H1 (cell line): Measurements from ENCODE around the gene FRMD7. TPM values are rescaled to one million over a fixed set of nuclear protein-coding genes. Genes with fewer than 3 reads are reported as not detected.
A peak's percentile ranks its signal among the peaks of the same experiment; 100 is the strongest.

ENCODE experiments used
- CTCF ChIA-PET: fragments of 300-600 bp; sonication (Branson Sonifier 250); formaldehyde crosslinking; loops from one replicate; lab custom pipeline; 2021; ENCODE audit not compliant: partially characterized antibody; lab: Charles Lee
- POLR2A ChIA-PET: fragments of 300-600 bp; sonication (Branson Sonifier 250); formaldehyde crosslinking; loops from one replicate; lab custom pipeline; 2021; ENCODE audit warnings: inconsistent platforms; ENCODE audit not compliant: partially characterized antibody; lab: Charles Lee
- DNase-seq, 2 experiments: peaks; one replicate each; pipeline versions ENCODE4 v3.0.0 to v3.0.0-alpha.2; 2010 to 2022; ENCODE audit warnings: low spot score in 2 of 2, low read depth in 1 of 2, mixed read lengths in 1 of 2
- FAIRE-seq: peaks from 2 replicates; lab custom pipeline; 2011; peaks lifted over from hg19 to GRCh38; lab: Jason Lieb, UNC
- H2AFZ ChIP-seq: 2 replicates; pipeline ENCODE4 v1.8.1; 2012; ENCODE audit warnings: low read length, inconsistent platforms
- H2AK5ac ChIP-seq: 2 replicates; pipeline ENCODE4 v1.6.1; 2013; ENCODE audit warnings: low read depth, low read length
- H2BK120ac ChIP-seq: replicated peaks from 2 replicates; pipeline ENCODE3; 2013; ENCODE audit warnings: low read depth, low read length, inconsistent platforms
- H2BK12ac ChIP-seq: 2 replicates; pipeline ENCODE4 v1.6.1; 2013; ENCODE audit warnings: low read depth, low read length
- H2BK15ac ChIP-seq: 2 replicates; pipeline ENCODE4 v1.6.1; 2013; ENCODE audit warnings: low read length
- H2BK20ac ChIP-seq: 2 replicates; pipeline ENCODE4 v1.6.1; 2013; ENCODE audit warnings: low read length
- H2BK5ac ChIP-seq: 2 replicates; pipeline ENCODE4 v1.6.1; 2013; ENCODE audit warnings: low read depth, low read length
- H3K14ac ChIP-seq: 2 replicates; pipeline ENCODE4 v1.6.1; 2013; ENCODE audit warnings: inconsistent platforms; ENCODE audit not compliant: insufficient read length
- H3K18ac ChIP-seq: 2 replicates; pipeline ENCODE4 v1.6.1; 2013; ENCODE audit warnings: low read length; ENCODE audit errors: extremely low read depth
- H3K23ac ChIP-seq: 2 replicates; pipeline ENCODE4 v1.6.1; 2013; ENCODE audit warnings: inconsistent platforms; ENCODE audit not compliant: insufficient read length
- H3K23me2 ChIP-seq: 2 replicates; pipeline ENCODE4 v1.6.1; 2013; ENCODE audit warnings: low read depth, low read length
- H3K27ac ChIP-seq: 2 replicates; pipeline ENCODE4 v1.6.1; 2011; ENCODE audit warnings: low read depth, low read length, inconsistent platforms
- H3K27me3 ChIP-seq, 4 experiments: replicated peaks in 1 of 4; 1 replicate in 1 of 4; 2 replicates in 3 of 4; pipeline versions ENCODE4 v1.6.1 to v1.8.1; 2011 to 2013; ENCODE audit warnings: low read length in 3 of 4, mild to moderate bottlenecking in 3 of 4, inconsistent platforms in 2 of 4, mixed read lengths in 2 of 4, moderate library complexity in 1 of 4; ENCODE audit not compliant: control insufficient read depth in 3 of 4, insufficient read depth in 3 of 4; ENCODE audit errors: extremely low read depth in 1 of 4
- H3K36me3 ChIP-seq, 4 experiments: 2 replicates each; pipeline versions ENCODE4 v1.6.1 to v1.8.1; 2011 to 2013; ENCODE audit warnings: mild to moderate bottlenecking in 4 of 4, low read length in 3 of 4, moderate library complexity in 2 of 4, control low read depth in 1 of 4, inconsistent platforms in 1 of 4; ENCODE audit not compliant: insufficient read depth in 4 of 4, control insufficient read depth in 2 of 4
- H3K4ac ChIP-seq: replicated peaks from 2 replicates; pipeline ENCODE3; 2013; ENCODE audit warnings: low read length, low read depth, mixed read lengths, inconsistent platforms; ENCODE audit not compliant: insufficient read length
- H3K4me1 ChIP-seq, 4 experiments: replicated peaks in 1 of 4; 1 replicate in 1 of 4; 2 replicates in 3 of 4; pipeline versions ENCODE4 v1.6.1 to v1.8.1; 2011 to 2013; ENCODE audit warnings: low read length in 3 of 4, inconsistent platforms in 2 of 4, mixed read lengths in 1 of 4; ENCODE audit not compliant: insufficient read depth in 4 of 4, control insufficient read depth in 3 of 4
- H3K4me2 ChIP-seq, 2 experiments: 2 replicates each; pipeline versions ENCODE4 v1.6.1 to v1.8.1; 2011 to 2013; ENCODE audit warnings: low read depth in 2 of 2, low read length in 2 of 2, control low read depth in 1 of 2, inconsistent platforms in 1 of 2, mild to moderate bottlenecking in 1 of 2; ENCODE audit not compliant: insufficient read depth in 1 of 2
- H3K4me3 ChIP-seq, 4 experiments: fragments of 200-600, 300-600 bp in 1 of 4; sonication (generic), shearing (Covaris generic), sonication (Bioruptor Twin) in 1 of 4; 2 replicates each; pipeline versions ENCODE4 v1.5.1 to v1.8.1; 2011 to 2016; ENCODE audit warnings: low read length in 4 of 4, low read depth in 3 of 4, control low read depth in 2 of 4, inconsistent platforms in 2 of 4, mild to moderate bottlenecking in 2 of 4, mixed read lengths in 1 of 4, moderate library complexity in 1 of 4; ENCODE audit not compliant: insufficient read depth in 2 of 4; ENCODE audit errors: extremely low read depth in 1 of 4
- H3K56ac ChIP-seq: replicated peaks from 2 replicates; pipeline ENCODE3; 2013; ENCODE audit warnings: low read depth, mild to moderate bottlenecking, mixed read lengths, low read length, inconsistent platforms; ENCODE audit not compliant: insufficient read length
- H3K79me1 ChIP-seq: 2 replicates; pipeline ENCODE4 v1.6.1; 2013; ENCODE audit warnings: low read depth, low read length, control low read depth
- H3K79me2 ChIP-seq, 2 experiments: 2 replicates each; pipeline versions ENCODE4 v1.6.1 to v1.8.1; 2012 to 2013; ENCODE audit warnings: low read length in 2 of 2, mild to moderate bottlenecking in 2 of 2, inconsistent platforms in 1 of 2; ENCODE audit not compliant: insufficient read depth in 2 of 2, control insufficient read depth in 1 of 2
- H3K9ac ChIP-seq, 4 experiments: replicated peaks in 1 of 4; 1 replicate in 1 of 4; 2 replicates in 3 of 4; pipeline versions ENCODE4 v1.6.1 to v1.8.1; 2011 to 2013; ENCODE audit warnings: low read depth in 3 of 4, low read length in 3 of 4, control low read depth in 2 of 4, mild to moderate bottlenecking in 2 of 4, moderate library complexity in 2 of 4, inconsistent platforms in 1 of 4; ENCODE audit errors: extremely low read depth in 1 of 4
- H3K9me3 ChIP-seq, 2 experiments: 2 replicates each; pipeline versions ENCODE4 v1.6.1 to v1.8.1; 2012 to 2013; ENCODE audit warnings: mild to moderate bottlenecking in 2 of 2, moderate library complexity in 2 of 2, control low read depth in 1 of 2, inconsistent platforms in 1 of 2, low read depth in 1 of 2, low read length in 1 of 2, mixed read lengths in 1 of 2; ENCODE audit not compliant: insufficient read depth in 2 of 2
- H4K20me1 ChIP-seq, 2 experiments: replicated peaks in 1 of 2; 2 replicates each; pipeline versions ENCODE3 to v1.8.1; 2011 to 2013; ENCODE audit warnings: inconsistent platforms in 2 of 2, low read length in 2 of 2, mild to moderate bottlenecking in 1 of 2; ENCODE audit not compliant: insufficient read depth in 2 of 2, control insufficient read depth in 1 of 2
- H4K5ac ChIP-seq: 2 replicates; pipeline ENCODE4 v1.6.1; 2013; ENCODE audit warnings: low read length, low read depth, mixed read lengths, inconsistent platforms; ENCODE audit not compliant: insufficient read length
- H4K8ac ChIP-seq: 2 replicates; pipeline ENCODE4 v1.8.0; 2013; ENCODE audit warnings: mild to moderate bottlenecking, moderate library complexity, low read length, inconsistent platforms; ENCODE audit not compliant: insufficient read depth; ENCODE audit errors: extremely low read depth
- H4K91ac ChIP-seq: replicated peaks from 2 replicates; pipeline ENCODE3; 2013; ENCODE audit warnings: low read length, mixed read lengths, inconsistent platforms; ENCODE audit not compliant: insufficient read length
- JUND ChIP-seq: IDR thresholded peaks from 2 replicates; pipeline ENCODE4 v1.6.1; 2011; ENCODE audit warnings: mild to moderate bottlenecking, improper control_type of control experiment, low read length
- SUZ12 ChIP-seq: fragments of 200-600 bp; sonication (generic); IDR thresholded peaks from 2 replicates; pipeline ENCODE4 v1.6.1; 2012; ENCODE audit warnings: mild to moderate bottlenecking, inconsistent platforms, low read length, moderate library complexity, mixed read lengths
- TBP ChIP-seq: IDR thresholded peaks from 2 replicates; pipeline ENCODE4 v1.6.1; 2011; ENCODE audit warnings: low read depth, low read length, improper control_type of control experiment
- TCF12 ChIP-seq: IDR thresholded peaks from 2 replicates; pipeline ENCODE4 v1.6.1; 2011; ENCODE audit warnings: low read depth, mild to moderate bottlenecking, low read length
- TEAD4 ChIP-seq: IDR thresholded peaks from 2 replicates; pipeline ENCODE4 v1.6.1; 2012; ENCODE audit warnings: low read depth, low read length, inconsistent platforms, mixed read lengths
- WGBS, 2 experiments: shearing (Covaris generic) in 1 of 2; methylation state at CpG; one replicate each; pipeline versions ENCODE4 v1.1.6 to v1.1.7; 2013 to 2015; ENCODE audit warnings: low lambda C conversion rate in 2 of 2, mixed read lengths in 2 of 2, inconsistent platforms in 1 of 2, low coverage in 1 of 2, missing lambda C conversion rate in 1 of 2; ENCODE audit not compliant: insufficient replicate concordance in 2 of 2, insufficient coverage in 1 of 2, insufficient read length in 1 of 2; ENCODE audit errors: extremely low coverage in 1 of 2, missing lambda C conversion rate in 1 of 2; 5-methylcytosine and 5-hydroxymethylcytosine counted together
- polyA plus RNA-seq, 7 experiments: library from polyadenylated mRNA; depleted of rRNA in 3 of 7; stranded (reverse) in 5 of 7; unstranded in 2 of 7; fragments of >200 nt in 5 of 7; fragments of 200-250 nt in 2 of 7; gene quantifications; 1 replicate in 5 of 7; 2 replicates in 1 of 7; 4 replicates in 1 of 7; pipeline versions ENCODE4 v1.2.1 to v1.2.3, GENCODE V29; 2011 to 2013; ENCODE audit warnings: missing spikeins in 2 of 7, mixed read lengths in 2 of 7
- total RNA-seq: library from RNA; stranded (reverse); fragmentation: NEBNext Ultra II Directional; extraction: Animal tissue kit (Norgen Biotek cat#: 25700); gene quantifications from 2 replicates; pipeline ENCODE4 v1.2.1, GENCODE V29; 2021

The FRMD7 gene
- total and polyA plus RNA-seq, 2 of the 8 experiments (the other 6 are each of a cell fraction or from before 2014, with no cell fraction given): not detected

DNA sequence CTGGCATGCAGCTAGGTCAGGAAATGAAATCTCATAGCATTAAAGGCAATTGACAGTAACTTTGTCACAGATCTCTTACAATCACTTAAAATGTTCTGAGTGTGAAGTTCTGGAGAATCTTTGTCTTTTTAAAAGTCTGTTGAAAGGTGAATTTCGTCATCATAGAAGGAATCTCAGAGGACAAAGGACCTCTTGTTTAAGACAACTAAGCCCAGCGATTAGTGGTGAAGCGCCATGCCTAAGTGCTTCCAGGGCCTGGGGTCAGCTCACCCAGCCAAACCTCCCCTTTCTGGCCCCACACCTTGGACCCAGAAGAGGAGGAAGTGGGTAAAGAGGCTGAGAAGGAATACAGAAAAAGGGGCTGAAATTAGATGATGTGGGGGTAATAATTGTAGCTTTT, 8.5 kb downstream of the FRMD7 start:
- no peaks in the 10 kb centered on the region for H3K36me3 ChIP-seq
- no peak overlapping the region for H3K14ac ChIP-seq
- H3K27ac ChIP-seq: no peak overlapping the region
- DNase-seq: no peak
- H3K27me3 ChIP-seq: no peaks in the 10 kb centered on the region
- no peak overlapping the region for H3K4me3 ChIP-seq
- H4K20me1 ChIP-seq: no peaks in the 10 kb centered on the region
- H2AFZ ChIP-seq: 0 out of 2 replicates have a peak overlapping the region, but pooled peaks have one; percentile 13
- no peak overlapping the region for H3K9ac ChIP-seq
- H3K4ac ChIP-seq: no peak overlapping the region
- 71% methylated on average over 3 of the region's 3 CpGs; no CpG with 5 or more reads in 1 of the 2 experiments for WGBS, 2 experiments
- H2BK12ac ChIP-seq: no peak overlapping the region
- H3K79me2 ChIP-seq: no peaks in the 10 kb centered on the region
- FAIRE-seq: no peak
- ChIA-PET CTCF (no interaction called here), POLR2A (no interaction called here)
- H4K8ac ChIP-seq: no peak overlapping the region
- H2BK120ac ChIP-seq: no peak overlapping the region
- no peak overlapping the region for H2BK20ac ChIP-seq
- no peaks in the 10 kb centered on the region for H3K79me1 ChIP-seq
- H4K91ac ChIP-seq: no peak overlapping the region
- H4K5ac ChIP-seq: no peak overlapping the region
- no peaks in the 10 kb centered on the region for H3K9me3 ChIP-seq
- no peak overlapping the region for H3K18ac ChIP-seq
- H2AK5ac ChIP-seq: no peak overlapping the region
- H3K56ac ChIP-seq: no peak overlapping the region
- no peak overlapping the region for H2BK5ac ChIP-seq
- H3K4me2 ChIP-seq: no peak overlapping the region
- no peak overlapping the region for H3K23ac ChIP-seq
- no peak overlapping the region for H2BK15ac ChIP-seq
- H3K23me2 ChIP-seq: no peaks in the 10 kb centered on the region
- peaks cover 0 to 7% (median 0%) of the 10 kb centered on the region in 4 experiments; a peak in 1 of 7 replicates for H3K4me1 ChIP-seq
- TF ChIP-seq TCF12: no peak
- TF ChIP-seq SUZ12: no peak
- TF ChIP-seq TEAD4: no peak
- no peak for TF ChIP-seq TBP
- no peak for TF ChIP-seq JUND
